Neural crest cell (in vitro differentiated cells): ENCODE results near the gene CSNK1A1. TPM values are rescaled to one million over a fixed set of nuclear protein-coding genes. Genes with fewer than 3 reads are reported as not detected.

ENCODE experiments used
- DNase-seq: peaks from one replicate; pipeline ENCODE4 v3.0.0; 2021; ENCODE audit warnings: low read depth, mixed read lengths, low spot score
- H3K27ac Mint-ChIP-seq: one replicate; pipeline ENCODE4 v1.8.0; 2021; ENCODE audit warnings: mild to moderate bottlenecking, mixed read lengths; ENCODE audit not compliant: unreplicated experiment
- H3K27me3 Mint-ChIP-seq: 2 replicates; pipeline ENCODE4 v1.8.0; 2021; ENCODE audit warnings: low read depth, mild to moderate bottlenecking, mixed read lengths
- H3K36me3 Mint-ChIP-seq: 2 replicates; pipeline ENCODE4 v1.8.0; 2021; ENCODE audit warnings: low read depth, mild to moderate bottlenecking, mixed read lengths
- H3K4me1 Mint-ChIP-seq: 2 replicates; pipeline ENCODE4 v1.8.0; 2021; ENCODE audit warnings: mixed read lengths
- H3K4me3 Mint-ChIP-seq: one replicate; pipeline ENCODE4 v1.8.0; 2021; ENCODE audit warnings: mild to moderate bottlenecking, mixed read lengths
- H3K9me3 Mint-ChIP-seq: 2 replicates; pipeline ENCODE4 v1.8.0; 2021; ENCODE audit warnings: mixed read lengths
- CTCF ChIP-seq: fragments of 200-600 bp; sonication (generic); conservative IDR thresholded peaks from 2 replicates; pipeline ENCODE4 v1.5.0; 2021; ENCODE audit warnings: antibody characterized with exemption, mild to moderate bottlenecking
- total RNA-seq: library from RNA; stranded (reverse); gene quantifications from 2 replicates; pipeline ENCODE4 v1.2.1, GENCODE V29; 2021

Gene CSNK1A1
- total RNA-seq, 1 donor from 2014 or later, result 218 TPM

- no peak overlapping the region for H3K4me3 Mint-ChIP-seq
- H3K4me1 Mint-ChIP-seq, result peaks cover 22% of the 10 kb centered on the region
- H3K27me3 Mint-ChIP-seq, result no peaks in the 10 kb centered on the region
- no peaks in the 10 kb centered on the region for H3K9me3 Mint-ChIP-seq
- peak; percentile 98 for DNase-seq
- peak overlapping the region; percentile 79 for H3K27ac Mint-ChIP-seq
- peak; percentile 86 for TF ChIP-seq CTCF
- no peaks in the 10 kb centered on the region for H3K36me3 Mint-ChIP-seq
Measured at GRCh38 chr5:149442563-149443182, 108.6 kb downstream of the CSNK1A1 start.

Other genes with a start within 250 kb of the CSNK1A1 start
- gene GRPEL2, start 205.9 kb downstream of the CSNK1A1 start, total RNA-seq, result 28.8 and 29.2 TPM in 2 replicates
- gene PCYOX1L, start 193.4 kb downstream of the CSNK1A1 start, total RNA-seq, result 22.0 and 22.9 TPM in 2 replicates
- not detected in 2 replicates for gene IL17B, start 172.1 kb downstream of the CSNK1A1 start, total RNA-seq
- gene ARHGEF37, start 30.1 kb upstream of the CSNK1A1 start, total RNA-seq, result 1.9 and 2.3 TPM in 2 replicates
- gene PPARGC1B, start 178.9 kb upstream of the CSNK1A1 start, total RNA-seq, result 1.5 and 2.1 TPM in 2 replicates